GM21737 (cell line): ENCODE measurements around the gene KCNK4.

Experiments used
- ATAC-seq: cut with Tn5 transposase; IDR thresholded peaks from one replicate; pipeline ENCODE4 v1.9.1; 2021; ENCODE audit warnings: mild to moderate bottlenecking, moderate library complexity; ENCODE audit not compliant: unreplicated experiment

KCNK4 gene

DNA sequence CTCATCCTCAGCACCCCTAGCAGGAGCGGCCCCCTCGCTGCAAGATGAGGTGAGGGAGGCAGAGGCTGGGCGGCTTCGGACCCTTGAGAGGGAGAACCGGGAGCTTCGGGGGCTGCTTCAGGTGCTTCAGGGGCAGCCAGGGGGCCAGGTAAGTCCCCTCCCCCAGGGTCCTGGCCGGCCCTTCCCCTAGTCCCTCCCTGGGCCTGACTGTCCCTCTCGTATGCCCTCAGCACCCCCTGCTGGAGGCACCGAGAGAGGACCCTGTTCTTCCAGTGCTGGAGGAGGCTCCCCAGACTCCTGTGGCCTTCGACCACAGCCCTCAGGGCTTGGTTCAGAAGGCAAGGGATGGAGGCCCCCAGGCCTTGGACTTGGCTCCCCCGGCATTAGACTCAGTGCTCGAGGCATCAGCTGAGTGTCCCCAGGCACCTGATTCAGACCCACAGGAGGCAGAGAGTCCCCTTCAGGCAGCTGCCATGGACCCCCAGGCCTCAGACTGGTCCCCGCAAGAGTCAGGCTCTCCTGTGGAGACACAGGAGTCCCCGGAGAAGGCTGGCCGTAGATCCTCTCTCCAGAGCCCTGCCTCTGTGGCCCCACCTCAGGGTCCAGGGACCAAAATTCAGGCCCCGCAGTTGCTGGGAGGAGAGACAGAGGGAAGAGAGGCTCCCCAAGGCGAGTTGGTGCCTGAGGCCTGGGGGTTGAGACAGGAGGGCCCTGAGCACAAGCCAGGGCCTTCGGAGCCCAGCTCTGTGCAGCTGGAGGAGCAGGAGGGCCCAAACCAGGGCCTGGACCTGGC lies 52.9 kb downstream of the KCNK4 start:
- ATAC-seq: no peak

DNA sequence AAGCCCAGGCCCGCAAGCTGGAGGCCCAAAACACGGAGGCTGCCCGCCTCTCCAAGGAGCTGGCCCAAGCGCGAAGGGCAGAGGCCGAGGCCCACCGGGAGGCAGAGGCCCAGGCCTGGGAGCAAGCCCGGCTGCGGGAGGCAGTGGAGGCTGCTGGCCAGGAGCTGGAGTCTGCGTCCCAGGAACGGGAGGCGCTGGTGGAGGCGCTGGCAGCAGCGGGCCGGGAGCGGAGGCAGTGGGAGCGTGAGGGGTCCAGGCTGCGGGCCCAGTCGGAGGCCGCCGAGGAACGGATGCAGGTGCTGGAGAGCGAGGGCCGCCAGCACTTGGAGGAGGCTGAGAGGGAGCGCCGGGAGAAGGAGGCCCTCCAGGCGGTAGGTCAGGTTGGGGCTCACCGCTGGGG lies 53.7 kb downstream of the KCNK4 start:
- ATAC-seq: no peak

DNA sequence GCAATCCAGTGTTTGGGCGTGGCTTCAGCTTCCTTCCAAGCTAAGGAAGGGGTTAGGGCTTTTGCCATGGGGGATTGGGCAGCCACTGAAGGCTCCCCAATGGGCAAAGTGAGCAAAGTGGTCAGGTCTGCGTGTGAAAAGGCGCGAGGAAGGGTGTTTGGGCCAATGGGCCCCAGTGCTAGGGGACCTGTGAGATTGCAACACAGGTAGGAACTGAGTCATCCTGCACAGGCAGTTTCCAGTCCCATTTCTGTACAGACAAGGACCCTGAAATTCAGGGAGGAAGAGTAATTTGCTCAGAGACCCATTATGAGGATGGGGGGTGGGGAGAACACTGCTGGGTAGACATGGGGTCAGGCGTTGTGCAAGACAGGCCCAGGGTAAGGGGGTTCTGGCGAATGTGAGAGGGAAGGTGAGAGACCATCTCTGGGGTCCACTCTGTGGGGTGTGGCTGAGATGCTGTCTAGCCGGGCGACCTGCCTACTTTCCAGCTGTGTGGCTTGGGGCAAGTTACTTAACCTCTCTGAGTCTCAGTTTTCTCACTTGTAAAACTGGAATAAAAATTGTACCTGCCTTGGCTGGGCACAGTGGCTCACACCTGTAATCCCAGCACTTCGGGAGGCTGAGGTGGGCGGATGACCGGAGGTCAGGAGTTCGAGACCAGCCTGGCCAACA lies 56.2 kb downstream of the KCNK4 start:
- no peak for ATAC-seq

DNA sequence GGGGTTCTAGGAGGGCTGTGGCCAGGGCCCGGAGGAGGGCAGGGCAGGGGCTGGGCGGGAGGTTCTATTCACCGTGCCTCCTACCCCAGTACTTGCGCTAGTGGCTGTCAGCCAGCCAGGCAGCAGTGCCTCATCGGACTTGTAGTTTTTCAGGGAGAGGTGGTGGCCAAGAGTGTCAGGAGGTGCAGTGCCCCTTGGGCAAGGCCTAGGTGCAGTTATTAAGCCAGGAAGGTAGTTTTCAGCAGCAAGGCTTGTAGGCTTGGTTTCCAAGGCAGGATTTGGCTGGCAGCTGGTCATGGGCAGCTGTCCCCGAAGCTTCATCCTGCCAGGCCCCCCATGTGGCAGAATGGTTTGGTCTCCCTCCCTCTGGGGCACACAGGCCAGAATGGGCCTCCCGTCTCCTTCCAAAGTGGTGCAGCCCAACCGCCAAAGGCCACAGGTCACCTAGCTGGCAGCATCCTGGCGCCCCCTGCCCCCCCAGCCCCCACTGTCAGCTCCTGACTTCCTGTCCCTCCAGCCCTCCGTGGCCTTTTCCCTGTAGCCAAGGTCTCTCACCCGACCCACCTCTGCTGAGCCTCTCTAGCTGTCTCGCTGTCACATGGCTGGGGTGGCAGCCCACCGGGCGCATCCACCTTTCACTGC lies 57.4 kb downstream of the KCNK4 start:
- ATAC-seq: no peak

DNA sequence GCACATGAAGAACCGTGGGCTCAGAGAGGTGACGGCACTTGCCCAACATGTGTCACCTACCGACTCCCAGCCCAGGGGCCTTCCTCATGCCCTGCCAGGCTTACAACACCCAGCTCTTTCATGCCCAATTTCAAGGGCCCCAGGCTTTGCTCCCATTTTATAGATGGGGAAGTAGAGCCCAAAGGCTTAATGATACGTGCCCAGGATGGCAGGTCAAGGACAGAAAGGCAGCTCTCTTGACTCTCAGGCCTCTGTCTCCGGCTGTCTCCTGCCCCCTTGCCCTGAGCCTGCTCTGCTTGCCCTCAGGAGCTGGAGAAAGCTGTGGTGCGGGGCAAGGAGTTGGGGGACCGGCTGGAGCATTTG lies 57.9 kb downstream of the KCNK4 start:
- no peak for ATAC-seq

DNA sequence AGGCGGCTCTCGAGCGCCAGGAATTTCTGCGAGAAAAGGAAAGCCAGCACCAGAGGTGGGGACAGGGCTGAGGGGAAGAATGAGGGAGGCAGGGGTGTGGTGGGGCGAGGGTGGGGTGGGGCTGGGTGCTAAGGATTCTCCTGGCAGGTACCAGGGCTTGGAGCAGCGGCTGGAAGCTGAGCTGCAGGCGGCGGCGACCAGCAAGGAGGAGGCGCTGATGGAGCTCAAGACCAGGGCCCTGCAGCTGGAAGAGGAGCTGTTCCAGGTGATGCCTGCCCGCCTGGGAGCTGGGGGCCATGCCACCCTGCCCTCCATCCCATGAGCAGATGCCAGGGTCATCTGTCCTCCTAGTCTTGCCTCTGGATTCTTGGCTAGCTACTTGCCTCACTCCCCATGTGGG lies 58.3 kb downstream of the KCNK4 start:
- no peak for ATAC-seq
